ENCODE results near the gene PPARG. TPM values are rescaled to one million over a fixed set of nuclear protein-coding genes. Genes with fewer than 3 reads are reported as not detected.

PPARG gene
- total and polyA plus RNA-seq, 2 of the 13 experiments (the other 11 are each of a cell fraction or from before 2014, with no cell fraction given), result 13.9 to 58.3 TPM

GRCh38 chr3:12317914-12318313, 29.0 kb downstream of the PPARG start (continued):
- TF ChIP-seq MTF2 (CRISPR knock-in tag; IDR thresholded peaks at IDR 0.05; ENCODE audit: borderline replicate concordance), result no peak
- no peak for TF ChIP-seq ZNF264 (CRISPR knock-in tag; IDR thresholded peaks at IDR 0.05)
- no peak for TF ChIP-seq ZNF598 (CRISPR knock-in tag; IDR thresholded peaks at IDR 0.05; ENCODE audit: borderline replicate concordance)
- no peak for TF ChIP-seq ATF7 (IDR thresholded peaks at IDR 0.05)
- TF ChIP-seq ATF7 (CRISPR knock-in tag; IDR thresholded peaks at IDR 0.05), result no peak
- TF ChIP-seq RXRB (CRISPR knock-in tag; IDR thresholded peaks at IDR 0.05; ENCODE audit: borderline replicate concordance), result peak; percentile 49; the same call in 1 of the 2 replicates
- no peak for TF ChIP-seq NBN (conservative IDR thresholded peaks at IDR 0.05)
- TF ChIP-seq TEAD3 (CRISPR knock-in tag; optimal IDR thresholded peaks at IDR 0.05; ENCODE audit: borderline replicate concordance), result peak; percentile 62
- no peak for TF ChIP-seq FUBP1 (CRISPR knock-in tag; IDR thresholded peaks at IDR 0.05; ENCODE audit: borderline replicate concordance)
- TF ChIP-seq SALL1 (CRISPR knock-in tag; IDR thresholded peaks at IDR 0.05), result 0 out of 2 replicates have a peak, but pooled peaks have one; percentile 20
- TF ChIP-seq ATF4 (CRISPR knock-in tag; IDR thresholded peaks at IDR 0.05), result peak in 1 of 2 experiments; percentile 16; a peak in 1 of 4 replicates
- no peak for TF ChIP-seq ZNF564 (CRISPR knock-in tag; IDR thresholded peaks at IDR 0.05)
- TF ChIP-seq KDM6A (CRISPR knock-in tag; IDR thresholded peaks at IDR 0.05; ENCODE audit: low read depth), result no peak
- TF ChIP-seq IRF1 (CRISPR knock-in tag; IDR thresholded peaks at IDR 0.05; ENCODE audit: low read depth), result no peak
- TF ChIP-seq KDM5B (CRISPR knock-in tag; IDR thresholded peaks at IDR 0.05; ENCODE audit: borderline replicate concordance), result no peak
- no peak for TF ChIP-seq DRAP1 (CRISPR knock-in tag; IDR thresholded peaks at IDR 0.05)
- no peak for TF ChIP-seq RFX5 (IDR thresholded peaks at IDR 0.05; ENCODE audit: low read depth, low read length)
- peak; percentile 35; the same call in 1 of the 2 replicates for TF ChIP-seq GATAD2A (CRISPR knock-in tag; IDR thresholded peaks at IDR 0.05)
- TF ChIP-seq ZNF781 (CRISPR knock-in tag; IDR thresholded peaks at IDR 0.05; ENCODE audit: borderline replicate concordance, not compliant biosample characterization), result no peak
- TF ChIP-seq ZNF770 (CRISPR knock-in tag; IDR thresholded peaks at IDR 0.05), result peak; percentile 88
- TF ChIP-seq ZMYM4 (CRISPR knock-in tag; IDR thresholded peaks at IDR 0.05), result 0 out of 2 replicates have a peak, but pooled peaks have one; percentile 19
- no peak for TF ChIP-seq MIXL1 (CRISPR knock-in tag; IDR thresholded peaks at IDR 0.05)
- TF ChIP-seq THRA (CRISPR knock-in tag; IDR thresholded peaks at IDR 0.05; ENCODE audit: borderline replicate concordance), result peak; percentile 63; the same call in 1 of the 2 replicates
- no peak for TF ChIP-seq TAF1 (CRISPR knock-in tag; IDR thresholded peaks at IDR 0.05)
- no peak for TF ChIP-seq ZNF740 (CRISPR knock-in tag; IDR thresholded peaks at IDR 0.05)

Data from HepG2 (cell line).